ENCODE data around the gene IL5.
"Not testable (repeated sequence)": the region's sequence is repeated elsewhere in the genome, so short reads cannot be mapped to it uniquely, and the experiment has no call there.

Gene IL5

GRCh38 chr5:132528866-132529634 is 14.3 kb downstream of the IL5 start:
- DNase-seq = no peak

GRCh38 chr5:132528021-132528420 is 15.3 kb downstream of the IL5 start:
- no peak for DNase-seq

- DNase-seq = no peak
Observed at GRCh38 chr5:132526974-132527564, 16.3 kb downstream of the IL5 start.

- no peak for DNase-seq
Observed at GRCh38 chr5:132526290-132526973, 16.9 kb downstream of the IL5 start.

- no peak for DNase-seq
Observed at GRCh38 chr5:132525299-132525724, 18.0 kb downstream of the IL5 start.

- not testable (repeated sequence) for DNase-seq
Observed at GRCh38 chr5:132524877-132525276, 18.4 kb downstream of the IL5 start.

- DNase-seq = not testable (repeated sequence)
Observed at GRCh38 chr5:132522067-132522466, 21.3 kb downstream of the IL5 start.

- DNase-seq = not testable (repeated sequence)
Observed at GRCh38 chr5:132513618-132514336, 29.5 kb downstream of the IL5 start.

- no peak for DNase-seq
Observed at GRCh38 chr5:132510076-132510475, 33.2 kb downstream of the IL5 start.

GRCh38 chr5:132506094-132506692 is 37.1 kb downstream of the IL5 start:
- no peak for DNase-seq

GRCh38 chr5:132505641-132506040 is 37.7 kb downstream of the IL5 start:
- no peak for DNase-seq

- DNase-seq = no peak
Observed at GRCh38 chr5:132504746-132505145, 38.6 kb downstream of the IL5 start.

- no peak for DNase-seq
Observed at GRCh38 chr5:132503244-132503643, 40.1 kb downstream of the IL5 start.

- DNase-seq = no peak
Observed at GRCh38 chr5:132501961-132502931, 41.1 kb downstream of the IL5 start.

- DNase-seq = no peak
Observed at GRCh38 chr5:132501629-132501956, 41.7 kb downstream of the IL5 start.

- DNase-seq = no peak
Observed at GRCh38 chr5:132500931-132501628, 42.2 kb downstream of the IL5 start.

GRCh38 chr5:132500244-132500930 is 42.9 kb downstream of the IL5 start:
- DNase-seq = no peak

GRCh38 chr5:132499440-132500243 is 43.7 kb downstream of the IL5 start:
- DNase-seq = no peak

GRCh38 chr5:132498686-132499271 is 44.5 kb downstream of the IL5 start:
- DNase-seq = no peak
